Measurements from ENCODE around the gene KAZN.

Gene KAZN

DNA sequence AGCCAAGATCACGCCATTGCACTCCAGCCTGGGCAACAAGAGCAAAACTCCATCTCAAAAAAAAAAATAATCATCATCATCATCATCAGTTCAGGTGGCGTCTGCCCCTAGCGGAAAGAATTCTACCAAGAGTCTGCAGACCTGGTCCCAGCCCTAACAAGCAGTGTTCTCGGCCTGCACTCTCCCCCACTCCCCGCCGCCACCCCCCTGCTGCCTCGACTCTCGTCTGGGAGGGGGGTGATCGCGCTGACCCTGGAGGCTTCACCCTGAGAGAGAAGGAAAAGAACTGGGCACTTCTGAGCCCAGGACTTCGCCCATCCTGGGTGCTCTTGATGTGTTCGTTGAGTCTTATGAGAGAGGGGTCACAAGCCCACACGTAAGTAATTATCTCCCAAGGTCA is 394.9 kb downstream of the KAZN start:
- no peaks in the 10 kb centered on the region for H3K9me3 ChIP-seq
- TF ChIP-seq, protein P1, sequence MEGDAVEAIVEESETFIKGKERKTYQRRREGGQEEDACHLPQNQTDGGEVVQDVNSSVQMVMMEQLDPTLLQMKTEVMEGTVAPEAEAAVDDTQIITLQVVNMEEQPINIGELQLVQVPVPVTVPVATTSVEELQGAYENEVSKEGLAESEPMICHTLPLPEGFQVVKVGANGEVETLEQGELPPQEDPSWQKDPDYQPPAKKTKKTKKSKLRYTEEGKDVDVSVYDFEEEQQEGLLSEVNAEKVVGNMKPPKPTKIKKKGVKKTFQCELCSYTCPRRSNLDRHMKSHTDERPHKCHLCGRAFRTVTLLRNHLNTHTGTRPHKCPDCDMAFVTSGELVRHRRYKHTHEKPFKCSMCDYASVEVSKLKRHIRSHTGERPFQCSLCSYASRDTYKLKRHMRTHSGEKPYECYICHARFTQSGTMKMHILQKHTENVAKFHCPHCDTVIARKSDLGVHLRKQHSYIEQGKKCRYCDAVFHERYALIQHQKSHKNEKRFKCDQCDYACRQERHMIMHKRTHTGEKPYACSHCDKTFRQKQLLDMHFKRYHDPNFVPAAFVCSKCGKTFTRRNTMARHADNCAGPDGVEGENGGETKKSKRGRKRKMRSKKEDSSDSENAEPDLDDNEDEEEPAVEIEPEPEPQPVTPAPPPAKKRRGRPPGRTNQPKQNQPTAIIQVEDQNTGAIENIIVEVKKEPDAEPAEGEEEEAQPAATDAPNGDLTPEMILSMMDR (IDR thresholded peaks at IDR 0.05), result no peak
- peaks cover 0 to 9% of the 10 kb centered on the region in 2 experiments for H3K4me1 ChIP-seq (ENCODE audit: control insufficient read depth in 1 of 2, insufficient read depth in 1 of 2, low read depth in 1 of 2, low read length in 1 of 2)
- no peak overlapping the region for H3K4me3 ChIP-seq (ENCODE audit: low read depth in 1 of 2, low read length in 1 of 2)
- no peaks in the 10 kb centered on the region for H3K27me3 ChIP-seq
- H3K36me3 ChIP-seq, result no peaks in the 10 kb centered on the region
- no peak overlapping the region for H3K27ac ChIP-seq

- Histone ChIP-seq H3K27ac (no peak overlapping the region), H3K9me3 (no peaks in the 10 kb centered on the region), H3K4me3 (ENCODE audit: low read depth in 1 of 2, low read length in 1 of 2) (no peak overlapping the region), H3K27me3 (no peaks in the 10 kb centered on the region), H3K36me3 (no peaks in the 10 kb centered on the region), H3K4me1 (ENCODE audit: control insufficient read depth in 1 of 2, insufficient read depth in 1 of 2, low read depth in 1 of 2, low read length in 1 of 2) (peaks cover 0 to 12% of the 10 kb centered on the region in 2 experiments)
- TF ChIP-seq, protein P1 (IDR thresholded peaks at IDR 0.05), result no peak
Measured at GRCh38 chr1:14994148-14994547, 395.7 kb downstream of the KAZN start.

- Histone ChIP-seq H3K27me3 (no peaks in the 10 kb centered on the region), H3K36me3 (no peaks in the 10 kb centered on the region), H3K27ac (no peak overlapping the region), H3K9me3 (no peaks in the 10 kb centered on the region), H3K4me1 (ENCODE audit: control insufficient read depth in 1 of 2, insufficient read depth in 1 of 2, low read depth in 1 of 2, low read length in 1 of 2) (peaks cover 0 to 18% of the 10 kb centered on the region in 2 experiments), H3K4me3 (ENCODE audit: low read depth in 1 of 2, low read length in 1 of 2) (no peak overlapping the region)
- TF ChIP-seq, protein P1 (IDR thresholded peaks at IDR 0.05), result no peak
Measured at GRCh38 chr1:14994841-14995437, 396.5 kb downstream of the KAZN start.

DNA sequence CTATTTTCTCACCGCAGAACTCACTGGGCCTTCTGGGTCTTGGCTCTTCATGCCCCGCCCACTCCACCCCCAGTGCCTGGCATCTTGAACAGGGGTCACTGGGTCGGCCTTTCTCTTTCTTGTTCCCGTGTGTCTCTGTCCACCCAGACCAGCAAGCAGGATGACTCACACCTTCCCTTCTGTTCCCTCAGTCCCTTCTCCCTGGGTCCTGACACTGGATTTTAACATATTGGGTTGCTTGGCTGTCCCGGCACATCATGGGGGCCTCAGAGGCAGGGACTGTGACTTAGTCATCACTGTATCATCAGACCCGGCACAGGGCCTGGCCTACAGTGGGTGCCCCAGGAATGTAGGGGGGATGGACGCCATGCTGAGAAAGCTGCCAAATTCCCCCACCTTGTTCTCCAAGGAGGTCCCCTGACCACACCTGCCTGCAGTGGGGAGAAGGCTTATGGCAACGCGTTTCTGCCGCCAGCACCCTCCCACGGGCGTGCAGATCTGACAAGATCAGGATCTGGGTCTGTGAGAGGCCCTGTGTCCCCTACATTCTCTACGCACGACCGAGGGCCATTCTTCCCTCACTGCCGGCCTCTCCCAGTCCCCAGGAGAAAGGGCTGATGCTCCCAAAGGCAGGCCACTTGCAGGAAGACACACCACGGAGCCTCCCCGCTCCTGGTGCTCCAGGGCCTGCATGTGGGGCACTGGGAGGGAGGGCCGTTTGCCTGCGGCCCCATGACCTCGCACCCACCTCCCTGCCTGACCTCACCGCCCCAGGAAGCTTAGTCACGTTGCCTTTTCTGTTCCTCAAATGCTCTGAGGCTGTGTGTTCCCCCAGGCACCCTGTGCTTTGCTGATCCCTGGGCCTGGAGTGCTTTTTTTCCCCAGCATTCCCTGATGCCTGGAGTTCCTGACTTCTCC is 397.9 kb downstream of the KAZN start:
- Histone ChIP-seq H3K4me3 (ENCODE audit: low read depth in 1 of 2, low read length in 1 of 2) (no peak overlapping the region), H3K9me3 (no peaks in the 10 kb centered on the region)
- TF ChIP-seq, protein P1 (IDR thresholded peaks at IDR 0.05), result no peak

DNA sequence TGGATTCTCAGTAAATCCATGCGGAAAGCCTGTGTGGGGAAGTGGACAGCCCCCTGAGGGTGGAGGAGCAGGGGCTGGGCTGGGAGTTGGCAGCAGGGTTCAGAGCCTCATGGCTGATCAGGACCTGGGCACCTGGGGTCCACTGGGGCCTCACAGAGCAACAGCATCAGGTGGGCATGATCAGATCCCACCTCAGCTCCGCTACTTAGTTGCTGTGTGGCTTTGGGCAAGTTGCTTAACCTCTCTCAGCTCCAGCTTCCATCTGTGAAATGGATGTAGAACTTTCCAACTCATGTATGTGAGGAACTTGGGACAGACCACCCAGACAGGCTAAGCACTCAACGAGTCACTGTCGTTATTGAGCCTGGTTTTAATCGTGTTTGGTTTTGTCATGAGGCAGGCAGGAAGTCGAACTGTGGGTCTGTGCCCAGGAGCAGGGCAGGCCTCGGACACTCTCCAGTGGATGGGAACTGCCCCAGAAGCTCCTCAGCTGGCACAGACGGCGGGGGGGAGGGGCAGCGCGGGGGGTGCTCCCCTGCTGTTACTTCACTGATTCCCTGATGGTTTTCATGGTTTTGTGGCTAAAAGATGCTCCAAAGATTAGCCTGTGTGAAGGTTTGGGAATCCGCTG is 399.3 kb downstream of the KAZN start:
- no peaks in the 10 kb centered on the region for H3K36me3 ChIP-seq
- H3K4me3 ChIP-seq (ENCODE audit: low read depth in 1 of 2, low read length in 1 of 2), result no peak overlapping the region
- no peaks in the 10 kb centered on the region for H3K27me3 ChIP-seq
- peaks cover 13 to 45% of the 10 kb centered on the region in 2 experiments for H3K4me1 ChIP-seq (ENCODE audit: control insufficient read depth in 1 of 2, insufficient read depth in 1 of 2, low read depth in 1 of 2, low read length in 1 of 2)
- TF ChIP-seq, protein P1 (IDR thresholded peaks at IDR 0.05), result no peak
- H3K9me3 ChIP-seq, result no peaks in the 10 kb centered on the region
- H3K27ac ChIP-seq, result no peak overlapping the region

More for the DNA sequence above, 397.9 kb downstream of the KAZN start:
- Histone ChIP-seq H3K27me3 (no peaks in the 10 kb centered on the region), H3K36me3 (no peaks in the 10 kb centered on the region), H3K4me1 (ENCODE audit: control insufficient read depth in 1 of 2, insufficient read depth in 1 of 2, low read depth in 1 of 2, low read length in 1 of 2) (peaks cover 11 to 33% of the 10 kb centered on the region in 2 experiments), H3K27ac (no peak overlapping the region)
